ENCODE data around the gene RABGEF1. TPM values are rescaled to one million over a fixed set of nuclear protein-coding genes. Genes with fewer than 3 reads are reported as not detected.

Gene RABGEF1
- total and polyA plus RNA-seq, 2 of the 8 experiments (the other 6 are each of a cell fraction or from before 2014, with no cell fraction given) = 10.2 to 18.0 TPM

DNA sequence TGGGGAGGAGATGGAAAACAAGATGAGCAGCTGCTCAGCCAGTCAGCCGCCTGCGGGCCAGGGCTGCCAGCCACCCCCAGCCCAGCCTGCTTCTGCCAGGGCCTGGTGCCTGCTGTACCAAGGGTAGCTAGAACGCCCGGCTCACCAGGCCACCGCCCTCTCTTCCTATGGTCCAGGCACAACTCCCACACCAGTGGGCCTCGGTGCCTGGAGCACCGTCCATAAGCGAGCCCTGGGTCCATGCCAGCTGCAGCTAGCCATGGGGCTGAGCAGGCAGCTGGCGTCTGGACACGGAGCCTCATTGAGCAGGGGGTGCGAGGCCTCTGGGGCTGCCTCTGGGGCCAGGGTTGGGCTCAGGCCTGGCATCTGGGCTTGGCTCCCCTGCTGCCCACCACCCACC, 8.5 kb upstream of the RABGEF1 start (continued):
- TF ChIP-seq, protein P1, sequence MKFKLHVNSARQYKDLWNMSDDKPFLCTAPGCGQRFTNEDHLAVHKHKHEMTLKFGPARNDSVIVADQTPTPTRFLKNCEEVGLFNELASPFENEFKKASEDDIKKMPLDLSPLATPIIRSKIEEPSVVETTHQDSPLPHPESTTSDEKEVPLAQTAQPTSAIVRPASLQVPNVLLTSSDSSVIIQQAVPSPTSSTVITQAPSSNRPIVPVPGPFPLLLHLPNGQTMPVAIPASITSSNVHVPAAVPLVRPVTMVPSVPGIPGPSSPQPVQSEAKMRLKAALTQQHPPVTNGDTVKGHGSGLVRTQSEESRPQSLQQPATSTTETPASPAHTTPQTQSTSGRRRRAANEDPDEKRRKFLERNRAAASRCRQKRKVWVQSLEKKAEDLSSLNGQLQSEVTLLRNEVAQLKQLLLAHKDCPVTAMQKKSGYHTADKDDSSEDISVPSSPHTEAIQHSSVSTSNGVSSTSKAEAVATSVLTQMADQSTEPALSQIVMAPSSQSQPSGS (IDR thresholded peaks at IDR 0.05; ENCODE audit: low read length) = no peak
- TF ChIP-seq KDM4A (IDR thresholded peaks at IDR 0.05; ENCODE audit: low read depth, low read length, severe bottlenecking) (no peak), KDM5A (IDR thresholded peaks at IDR 0.05; ENCODE audit: low read length) (no peak), BRCA1 (IDR thresholded peaks at IDR 0.05; ENCODE audit: low read depth, low read length) (no peak)
